GM18511 (cell line): ENCODE measurements around the gene CAAP1.
"Not testable (repeated sequence)": the region's sequence is repeated elsewhere in the genome, so short reads cannot be mapped to it uniquely, and the experiment has no call there.

Experiments used
- ATAC-seq: cut with Tn5 transposase; IDR thresholded peaks from one replicate; pipeline ENCODE4 v1.9.1; 2021; ENCODE audit warnings: mild to moderate bottlenecking, moderate library complexity; ENCODE audit not compliant: unreplicated experiment

CAAP1 gene, protein sequence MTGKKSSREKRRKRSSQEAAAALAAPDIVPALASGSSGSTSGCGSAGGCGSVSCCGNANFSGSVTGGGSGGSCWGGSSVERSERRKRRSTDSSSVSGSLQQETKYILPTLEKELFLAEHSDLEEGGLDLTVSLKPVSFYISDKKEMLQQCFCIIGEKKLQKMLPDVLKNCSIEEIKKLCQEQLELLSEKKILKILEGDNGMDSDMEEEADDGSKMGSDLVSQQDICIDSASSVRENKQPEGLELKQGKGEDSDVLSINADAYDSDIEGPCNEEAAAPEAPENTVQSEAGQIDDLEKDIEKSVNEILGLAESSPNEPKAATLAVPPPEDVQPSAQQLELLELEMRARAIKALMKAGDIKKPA

DNA sequence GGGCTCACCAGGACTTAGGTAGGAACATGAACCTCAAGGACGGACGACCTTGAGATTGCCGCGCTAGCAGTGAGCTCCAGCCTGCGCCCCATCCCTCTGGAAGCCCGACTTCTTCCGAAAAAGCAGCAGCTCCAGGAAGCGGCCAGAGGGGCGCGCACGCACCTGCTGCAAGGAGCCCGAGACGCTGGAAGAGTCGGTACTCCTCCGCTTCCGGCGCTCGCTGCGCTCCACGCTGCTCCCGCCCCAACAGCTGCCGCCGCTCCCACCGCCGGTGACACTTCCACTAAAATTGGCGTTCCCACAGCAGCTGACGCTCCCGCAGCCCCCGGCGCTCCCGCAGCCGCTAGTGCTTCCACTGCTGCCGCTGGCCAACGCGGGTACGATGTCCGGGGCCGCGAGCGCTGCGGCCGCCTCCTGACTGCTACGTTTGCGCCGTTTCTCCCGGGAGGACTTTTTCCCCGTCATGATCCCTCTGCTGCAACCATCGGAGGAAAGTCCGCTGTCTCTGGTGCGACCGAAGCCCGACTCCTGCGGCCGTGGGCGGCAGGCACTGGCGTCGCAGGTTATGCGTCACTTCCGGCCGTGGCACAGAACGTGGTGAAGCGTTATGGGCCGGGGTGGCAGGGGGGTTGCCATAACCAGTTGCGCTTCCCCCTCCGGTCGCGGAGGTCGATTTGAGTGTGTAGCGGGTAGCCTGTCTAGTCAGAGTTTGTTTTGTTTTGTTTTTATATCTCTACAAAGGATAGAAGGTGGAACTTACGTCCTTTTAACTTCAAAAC lies at the start of gene CAAP1:
Gene CAAP1 (minus strand): TSS at position 552 of the 779 bp plus-strand sequence. CDS start 87 bp downstream, at position 465.
- ATAC-seq = peak; percentile 95

DNA sequence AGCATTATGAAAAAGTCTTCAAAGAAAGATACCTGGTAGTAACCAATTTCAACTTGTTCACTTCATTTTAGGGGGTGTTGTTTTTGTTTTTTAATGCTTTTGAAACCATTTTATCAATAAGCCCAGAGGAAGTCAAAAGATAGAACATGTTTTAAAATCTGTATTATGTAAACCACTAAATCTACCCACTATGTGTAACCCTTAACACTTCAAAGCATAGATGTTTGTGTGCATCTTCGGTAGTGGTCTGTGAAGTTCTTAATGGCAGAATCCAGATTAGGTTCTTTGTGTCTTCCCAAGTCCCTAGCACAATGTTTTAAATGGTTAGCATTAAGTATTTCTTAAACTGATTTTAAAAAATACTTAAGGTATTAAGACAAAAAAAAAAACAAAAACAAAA lies 48.2 kb upstream of the CAAP1 start:
- ATAC-seq = no peak

DNA sequence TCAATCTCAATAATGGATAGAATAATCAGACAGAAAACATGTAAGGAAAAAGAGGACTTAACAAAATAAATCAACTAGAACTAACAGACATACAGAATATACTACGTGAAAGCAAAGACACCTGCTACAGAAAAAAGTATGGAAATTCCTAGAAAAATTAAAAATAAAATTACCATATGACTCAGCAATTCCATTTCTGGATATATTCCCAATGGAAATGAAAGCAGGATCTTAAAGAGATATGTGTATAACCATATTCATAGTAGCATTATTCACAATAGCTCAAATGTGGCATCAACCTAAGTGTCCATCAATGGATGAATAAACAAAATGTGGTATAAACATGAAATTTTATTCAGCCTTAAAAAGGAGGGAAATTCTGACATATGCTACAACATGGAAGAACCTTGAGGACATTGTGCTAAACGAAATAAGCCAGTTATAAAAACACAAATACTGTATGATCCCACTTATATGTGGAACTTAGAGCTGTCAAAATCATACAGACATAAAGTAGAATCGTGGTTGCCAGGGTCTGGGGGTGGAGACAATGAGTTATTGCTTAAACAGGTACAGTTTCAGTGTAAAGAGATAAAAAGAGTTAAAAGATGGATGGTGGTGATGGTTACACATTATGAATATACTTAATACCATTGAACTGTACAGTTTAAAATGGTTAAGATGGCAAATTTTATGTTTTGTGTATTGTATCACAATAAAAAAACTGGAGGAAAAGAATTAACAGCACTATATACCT lies 47.5 kb upstream of the CAAP1 start:
- ATAC-seq = no peak

DNA sequence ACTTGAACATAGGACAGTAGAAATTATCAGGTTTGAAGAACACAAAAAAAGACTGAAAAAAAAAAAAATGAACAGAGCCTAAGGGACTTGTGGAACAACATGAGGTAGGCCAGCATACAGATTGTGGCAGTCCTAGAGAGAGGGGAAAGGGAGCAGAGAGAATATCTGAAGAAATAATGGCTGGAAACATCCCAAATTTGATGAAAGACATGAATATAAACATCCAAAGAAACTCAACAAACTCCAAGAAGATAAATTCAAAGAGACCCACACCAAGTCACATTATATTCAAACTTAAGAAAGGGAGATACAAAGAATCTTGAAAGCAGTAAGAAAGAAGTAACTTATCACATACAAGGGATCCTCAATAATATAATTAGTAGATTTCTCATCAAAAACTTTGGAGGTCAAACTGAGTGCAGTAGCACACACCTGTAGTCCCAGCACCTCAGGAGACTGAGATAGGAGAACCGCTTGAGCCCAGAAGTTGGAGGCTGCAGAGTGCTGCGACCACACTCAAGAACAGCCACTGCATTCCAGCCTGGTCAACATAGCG lies 45.3 kb upstream of the CAAP1 start:
- ATAC-seq = no peak

DNA sequence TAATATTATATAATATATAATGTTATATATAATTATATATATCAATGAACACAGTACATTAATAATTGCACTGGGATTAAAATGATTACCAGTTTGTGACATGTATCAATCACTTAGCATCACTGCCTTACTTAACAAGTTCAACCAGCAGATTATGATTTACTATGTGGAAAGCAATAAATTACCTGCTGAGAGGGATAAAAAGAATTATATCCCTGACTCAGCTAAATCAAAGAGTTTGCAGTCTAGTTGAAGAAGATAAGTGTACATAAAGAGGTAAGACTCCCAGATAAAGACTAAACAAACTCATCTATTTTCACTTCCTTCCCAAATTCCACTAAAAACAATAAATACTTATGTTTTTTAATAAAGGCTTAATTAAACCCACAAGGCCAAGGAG lies 43.2 kb upstream of the CAAP1 start:
- no peak for ATAC-seq

DNA sequence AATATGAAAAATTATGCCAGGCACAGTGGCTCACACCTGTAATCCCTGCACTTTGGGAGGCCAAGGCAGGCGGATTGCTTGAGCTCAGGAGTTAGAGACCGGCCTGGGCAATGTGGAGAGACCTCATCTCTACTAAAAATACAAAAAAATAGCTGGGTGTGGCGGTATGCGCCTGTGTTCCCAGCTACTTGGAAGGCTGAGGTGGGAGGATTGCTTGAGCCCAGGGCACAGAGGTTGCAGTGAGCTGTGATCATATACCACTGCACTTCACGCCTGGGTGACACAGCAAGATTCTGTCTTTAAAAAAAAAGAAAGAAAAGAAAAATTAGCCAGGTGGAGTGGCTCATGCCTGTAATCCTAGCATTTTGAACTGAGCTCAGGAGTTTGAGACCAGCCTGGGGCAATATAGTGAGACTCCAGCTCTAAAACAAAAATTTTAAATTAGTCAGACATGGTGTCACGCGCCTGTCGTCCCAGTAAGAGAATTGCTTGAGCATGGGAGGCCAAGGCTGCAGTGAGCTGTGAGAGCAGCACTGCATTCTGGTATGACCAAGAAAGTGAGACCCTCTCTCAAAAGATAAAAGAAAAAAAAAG lies 36.4 kb upstream of the CAAP1 start:
- ATAC-seq = no peak

DNA sequence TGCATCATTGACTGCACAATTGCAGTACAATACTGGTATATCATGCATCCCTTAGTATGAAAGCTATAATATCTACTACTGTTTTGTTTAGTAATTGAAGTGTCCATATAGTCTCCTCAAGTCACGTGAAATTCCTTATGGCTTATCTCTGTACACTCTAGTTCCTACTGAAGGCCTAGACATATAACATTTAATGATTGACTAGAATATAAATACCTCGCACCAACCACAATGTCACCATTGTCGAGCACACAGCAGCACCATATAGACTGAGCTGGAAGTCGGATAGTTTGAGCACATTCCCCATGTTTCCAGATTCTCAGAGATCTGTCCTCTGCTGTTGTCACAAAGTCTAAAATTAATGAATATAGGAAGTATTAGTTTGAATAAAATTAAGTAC lies 33.0 kb upstream of the CAAP1 start:
- no peak for ATAC-seq

DNA sequence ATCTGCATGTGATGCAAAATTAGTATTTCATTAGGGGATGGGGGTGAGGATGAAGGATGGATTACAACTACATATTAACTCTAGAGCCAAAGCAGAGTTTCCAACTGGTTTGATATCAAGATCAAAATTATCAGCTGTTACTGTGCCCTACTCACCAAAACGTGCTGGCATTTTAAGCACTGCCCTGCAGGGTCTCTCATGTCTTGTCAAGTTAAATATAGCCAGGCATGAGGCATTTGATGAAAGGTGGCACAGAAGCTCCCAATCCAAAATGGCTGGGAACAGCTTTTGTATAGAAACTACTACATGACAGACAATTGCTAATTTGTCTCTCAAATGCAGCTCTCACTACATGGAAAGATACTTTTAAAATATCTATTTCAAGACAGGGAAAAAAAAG lies 27.1 kb upstream of the CAAP1 start:
- ATAC-seq = no peak

DNA sequence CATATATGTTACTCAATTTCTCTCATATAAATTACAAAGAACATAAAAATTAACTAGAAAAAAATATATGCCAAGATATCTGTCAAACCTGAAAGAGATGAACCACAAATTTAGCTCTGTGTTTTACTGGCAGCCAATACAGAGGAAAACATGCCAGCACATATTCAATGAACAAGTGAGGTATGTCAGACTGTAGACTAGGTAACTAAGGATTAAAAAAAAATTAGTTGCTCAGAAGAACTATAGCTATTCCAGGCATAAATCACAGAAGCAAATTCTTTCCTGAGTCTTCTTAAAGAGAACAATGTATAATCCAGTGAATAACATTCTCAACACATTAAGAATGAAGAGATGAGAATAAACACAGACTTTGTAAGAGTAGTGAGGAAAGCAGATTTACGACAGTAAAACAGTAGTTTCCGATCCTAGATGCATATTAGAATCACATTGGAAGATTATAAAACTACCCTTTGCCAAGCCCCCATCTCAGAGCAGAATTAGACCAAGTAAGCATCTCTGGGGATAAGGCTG lies 20.6 kb upstream of the CAAP1 start:
- ATAC-seq = no peak

DNA sequence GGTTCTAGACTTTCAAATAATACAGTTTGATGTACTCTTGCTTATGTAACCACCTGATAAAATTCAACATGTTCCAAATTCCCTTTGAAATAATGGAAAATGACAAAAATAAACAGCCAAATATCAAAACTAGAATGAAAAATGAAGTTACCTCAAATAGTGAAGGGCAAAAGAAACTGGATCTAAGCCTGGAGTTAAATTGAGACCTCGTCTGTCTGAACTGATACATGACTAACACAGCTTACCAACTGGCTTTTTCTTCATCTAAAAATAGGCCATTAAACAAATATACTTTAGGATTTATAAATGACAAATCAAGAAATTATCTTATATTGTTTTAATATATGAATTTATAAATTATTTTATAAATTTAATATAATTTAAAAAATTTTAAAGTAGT lies 12.1 kb upstream of the CAAP1 start:
- ATAC-seq = no peak

DNA sequence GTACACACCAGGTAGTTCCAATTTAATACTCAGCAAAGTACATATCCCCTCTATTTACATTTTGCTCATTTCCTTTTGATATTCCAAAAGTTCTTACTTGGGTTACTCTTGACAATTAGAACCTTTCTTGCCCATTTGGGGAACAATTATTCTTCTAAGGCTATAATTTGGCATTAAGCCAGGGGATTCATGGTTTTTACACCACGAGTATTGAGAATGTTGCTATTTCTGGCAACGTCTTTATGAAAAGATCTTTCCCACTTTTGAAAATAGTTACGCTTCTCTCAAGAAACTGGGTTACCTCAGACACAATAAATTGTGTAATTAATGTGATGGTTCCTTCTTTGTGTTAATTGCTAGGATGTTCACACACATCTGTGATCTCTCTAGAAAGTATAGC lies 11.5 kb upstream of the CAAP1 start:
- ATAC-seq = no peak

DNA sequence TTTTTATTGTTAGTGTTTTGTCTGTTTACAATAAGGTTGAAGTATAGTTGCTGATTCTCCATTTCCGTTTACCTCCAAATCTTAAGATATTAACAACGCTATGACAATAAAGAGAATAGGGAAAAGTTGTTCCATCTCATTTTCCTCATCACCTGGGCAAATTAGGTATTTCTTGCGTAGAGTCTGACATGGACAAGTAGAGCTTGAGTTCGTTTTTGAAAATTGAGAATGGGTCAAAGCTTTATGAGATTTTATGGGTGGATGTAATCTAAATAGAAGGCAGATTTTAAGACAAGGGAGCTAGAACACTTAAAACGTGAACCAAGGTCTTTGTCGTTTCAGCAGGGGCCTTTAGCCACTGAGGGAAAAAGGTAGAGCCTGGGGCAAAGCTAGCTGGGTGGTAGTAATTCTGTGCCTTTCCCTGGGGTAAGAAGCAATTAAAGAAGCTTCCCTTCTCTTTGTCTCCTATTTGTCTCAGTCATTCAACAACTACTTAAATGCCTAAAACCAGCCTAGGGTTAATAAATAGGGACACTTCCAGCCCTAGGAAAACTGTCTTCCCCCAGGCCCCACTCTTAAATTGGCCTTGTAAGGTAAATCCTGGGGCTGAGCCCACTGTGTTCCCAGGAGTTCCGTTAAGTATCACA lies 551 bp upstream of the CAAP1 start:
- ATAC-seq = no peak

DNA sequence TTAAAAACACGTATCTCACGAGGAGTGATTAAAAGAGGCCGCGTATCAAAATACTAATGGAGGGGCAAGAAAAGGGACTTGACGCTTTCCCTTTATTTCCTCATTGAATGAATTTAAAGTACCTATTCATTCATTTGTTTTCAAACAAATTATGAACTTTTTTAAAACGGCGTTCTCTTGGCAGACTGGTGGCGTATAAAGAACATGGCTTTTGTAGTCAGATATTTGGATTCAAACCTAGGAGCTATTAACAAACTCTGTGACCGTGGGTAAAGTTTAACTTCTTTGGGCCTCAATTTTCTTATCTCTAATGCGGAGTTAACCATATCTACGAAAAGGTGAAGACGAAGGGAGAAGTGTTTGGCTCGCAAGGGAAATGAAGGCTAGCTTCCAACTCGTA lies 876 bp downstream of the CAAP1 start:
- peak; percentile 3 for ATAC-seq

DNA sequence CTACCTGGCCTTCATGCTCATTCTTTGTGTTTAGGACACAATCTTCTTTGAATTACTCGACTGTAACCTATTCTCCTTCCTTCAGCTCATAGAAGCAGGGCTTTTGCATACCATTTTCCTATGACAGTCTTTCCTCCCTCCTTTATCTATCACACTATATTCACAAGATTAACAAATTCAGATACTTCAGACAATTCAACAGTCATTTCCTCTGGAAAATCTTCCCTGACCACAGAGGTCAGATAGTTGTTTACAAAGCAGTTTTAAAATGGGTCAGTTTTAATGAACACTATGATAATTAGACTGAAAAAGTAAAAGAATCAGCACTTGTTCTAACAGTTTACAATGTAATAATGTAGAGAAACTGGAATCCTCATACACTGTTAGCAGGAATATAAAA lies 4.3 kb downstream of the CAAP1 start:
- no peak for ATAC-seq

DNA sequence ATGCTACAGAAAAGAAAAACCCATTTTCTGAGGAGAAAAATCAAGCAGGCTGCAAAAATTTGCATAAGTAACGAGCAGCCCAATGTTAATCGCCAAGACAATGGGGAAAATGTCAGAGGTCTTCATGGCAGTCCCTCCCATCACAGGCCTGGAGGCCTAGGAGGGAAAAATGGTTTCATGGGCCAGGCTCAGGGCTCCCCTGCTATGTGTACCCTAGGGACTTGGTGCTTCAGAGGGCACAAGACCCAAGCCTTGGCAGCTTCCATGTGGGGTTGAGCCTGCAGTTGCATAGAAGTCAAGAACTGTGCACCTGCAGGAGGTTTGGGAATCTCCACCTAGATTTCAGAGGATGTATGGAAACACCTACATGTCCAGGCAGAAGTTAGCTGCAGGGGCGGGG lies 10.4 kb downstream of the CAAP1 start:
- ATAC-seq = no peak

DNA sequence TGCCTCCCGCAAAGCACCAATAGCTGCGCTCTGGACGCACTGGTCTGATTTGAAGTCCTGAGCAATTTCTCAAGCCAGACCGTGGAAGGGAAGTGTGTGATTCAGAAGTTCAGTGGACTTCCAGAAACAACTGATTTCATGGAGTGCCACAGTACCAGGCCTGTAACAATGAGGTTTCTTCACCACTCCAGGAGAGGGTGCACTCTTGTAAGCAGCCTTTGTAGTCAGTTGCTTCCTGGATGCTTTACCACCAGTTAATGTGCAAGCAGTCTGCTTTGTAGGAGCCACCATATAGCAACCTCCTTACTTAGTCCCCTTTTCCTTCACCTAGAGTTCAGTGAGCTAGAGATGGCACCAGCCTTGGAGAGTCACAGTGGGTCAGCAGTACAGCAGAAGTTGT lies 12.3 kb downstream of the CAAP1 start:
- ATAC-seq = no peak

DNA sequence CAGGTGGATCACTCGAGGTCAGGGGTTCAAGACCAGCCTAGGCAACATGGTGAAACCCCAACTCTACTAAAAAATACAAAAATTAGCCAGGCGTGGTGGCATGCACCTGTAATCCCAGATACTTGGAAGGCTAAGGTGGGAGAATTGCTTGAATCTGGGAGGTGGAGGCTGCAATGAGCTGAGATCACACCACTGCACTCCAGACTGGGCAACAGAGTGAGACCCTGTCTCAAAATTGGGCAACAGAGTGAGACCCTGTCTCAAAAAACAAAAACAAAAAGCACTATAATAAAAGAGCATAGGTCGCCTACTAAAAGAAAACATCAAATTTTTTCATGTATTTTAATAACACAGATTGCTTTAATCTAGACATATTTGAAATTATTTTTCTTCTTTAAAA lies 17.4 kb downstream of the CAAP1 start:
- not testable (repeated sequence) for ATAC-seq

DNA sequence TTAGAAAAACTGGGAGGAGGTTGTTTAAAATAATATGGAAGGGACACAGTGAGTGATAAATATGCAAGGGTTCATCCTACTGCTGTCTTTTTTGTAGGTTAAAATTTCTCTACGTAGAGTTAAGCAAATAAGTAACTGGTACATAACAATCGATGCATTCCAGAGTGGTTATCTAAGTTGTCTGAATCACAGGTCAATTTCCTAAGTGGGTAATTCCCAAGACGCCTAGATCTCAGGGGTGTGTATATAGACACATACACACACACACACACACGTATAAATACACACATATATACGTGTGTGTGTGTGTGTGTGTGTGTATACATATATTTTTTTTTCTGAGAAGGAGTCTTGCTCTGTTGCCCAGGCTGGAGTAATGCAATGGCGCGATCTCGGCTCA lies 22.3 kb downstream of the CAAP1 start:
- ATAC-seq = no peak

DNA sequence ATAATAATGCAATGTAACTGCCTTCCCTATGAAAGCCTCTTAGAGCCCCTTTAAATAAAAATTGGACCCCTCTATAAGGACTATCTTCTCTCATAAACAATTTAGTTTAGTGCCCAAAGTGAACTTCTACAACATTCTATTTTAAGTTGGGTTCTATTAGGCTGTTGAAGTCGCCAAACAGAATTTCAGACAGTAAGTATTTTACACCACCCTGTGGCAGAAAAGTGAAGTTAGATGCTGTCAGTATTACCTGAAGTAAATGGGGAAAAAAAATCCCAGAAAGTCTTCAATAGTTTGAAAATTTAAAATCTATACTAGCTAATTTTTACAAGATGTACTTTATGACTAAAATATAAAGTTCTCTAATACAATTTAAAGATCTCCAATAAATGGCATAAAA lies 29.5 kb downstream of the CAAP1 start:
- ATAC-seq = no peak

DNA sequence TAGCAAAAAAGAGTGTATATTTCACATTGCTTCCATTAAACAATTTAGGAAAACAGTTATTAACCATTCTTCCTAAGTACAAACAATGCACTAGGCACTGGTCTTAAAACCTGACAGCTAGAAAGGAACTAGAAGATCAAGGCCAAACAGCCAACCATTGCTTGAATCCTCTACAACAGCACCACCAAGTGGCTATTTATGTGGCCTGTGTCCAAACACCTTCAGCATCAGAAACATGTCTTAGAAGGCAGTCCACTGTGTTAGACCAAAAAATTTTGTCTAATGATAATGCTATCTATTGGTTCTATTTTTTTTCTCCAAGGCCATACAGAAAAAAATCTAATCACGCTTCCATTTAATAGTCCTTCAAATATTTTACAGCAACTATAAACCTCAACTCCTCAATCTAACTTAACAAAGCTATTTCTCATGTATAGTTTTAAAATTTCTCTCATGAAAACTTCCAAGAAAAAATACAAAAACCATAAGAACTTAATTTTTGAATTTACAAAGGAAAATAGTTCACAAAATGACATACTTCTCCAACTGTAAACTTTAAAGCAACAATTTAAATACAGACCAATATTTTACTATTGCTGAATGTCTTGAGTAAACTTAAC lies 36.1 kb downstream of the CAAP1 start:
- ATAC-seq = peak; percentile 84
